ENCODE measurements around the gene FAM107B. TPM values are rescaled to one million over a fixed set of nuclear protein-coding genes. Genes with fewer than 3 reads are reported as not detected.
A peak's percentile ranks its signal among the peaks of the same experiment; 100 is the strongest.

FAM107B gene
- total and polyA plus RNA-seq, 4 donors, result 24.9 to 58.1 (median 30.9) TPM

- TF ChIP-seq RXRA (IDR thresholded peaks at IDR 0.05), result peak; percentile 74 to 76
- peak; percentile 42 for TF ChIP-seq TAF1 (conservative IDR thresholded peaks at IDR 0.05)
- TF ChIP-seq ATF3 (IDR thresholded peaks at IDR 0.05), result no peak
- no peak for TF ChIP-seq HNF4G (IDR thresholded peaks at IDR 0.05)
- peak; percentile 74 for TF ChIP-seq SP1 (IDR thresholded peaks at IDR 0.05)
- TF ChIP-seq YY1 (IDR thresholded peaks at IDR 0.05), result peak; percentile 23
- peak; percentile 46 for TF ChIP-seq REST (IDR thresholded peaks at IDR 0.05)
- TF ChIP-seq FOXA1 (IDR thresholded peaks at IDR 0.05), result no peak
- peak; percentile 56 to 57 for TF ChIP-seq HNF4A (conservative IDR thresholded peaks at IDR 0.05)
- no peak for TF ChIP-seq EGR1 (IDR thresholded peaks at IDR 0.05; ENCODE audit: low read depth in 2 of 2)
- no peak for TF ChIP-seq MAX (IDR thresholded peaks at IDR 0.05)
- no peak for TF ChIP-seq ZBTB33 (IDR thresholded peaks at IDR 0.05)
- Histone ChIP-seq H3K9ac (ENCODE audit: low read depth in 1 of 2, low read length in 2 of 2) (peak overlapping the region in 1 of 2 donors; percentile 64), H3K4me3 (ENCODE audit: low read depth in 1 of 3, low read length in 3 of 3) (no peak overlapping the region), H3K4me1 (ENCODE audit: control insufficient read depth in 4 of 4, insufficient read depth in 4 of 4, low read length in 3 of 4) (peaks cover 0 to 44% (median 36%) of the 10 kb centered on the region in 4 donors), H3K27me3 (ENCODE audit: control insufficient read depth in 4 of 4, insufficient read depth in 4 of 4, low read length in 3 of 4) (no peaks in the 10 kb centered on the region), H3K9me3 (ENCODE audit: control insufficient read depth in 4 of 4, low read length in 3 of 4) (no peaks in the 10 kb centered on the region), H3K27ac (ENCODE audit: low read depth in 1 of 2, low read length in 2 of 2) (peak overlapping the region; percentile 69 to 75), H3K36me3 (ENCODE audit: control insufficient read depth in 4 of 4, insufficient read depth in 3 of 4, low read depth in 1 of 4, low read length in 3 of 4) (peaks cover 0 to 20% (median 18%) of the 10 kb centered on the region in 4 donors)
- DNase-seq (ENCODE audit: low spot score), result no peak
- WGBS, result 45% methylated on average over 17 of the region's 17 CpGs
Observed at GRCh38 chr10:14532473-14533251, 242.0 kb downstream of the FAM107B start.

- no peak for DNase-seq (ENCODE audit: low spot score)
- Histone ChIP-seq H3K4me1 (ENCODE audit: control insufficient read depth in 4 of 4, insufficient read depth in 4 of 4, low read length in 3 of 4) (peaks cover 0 to 39% (median 33%) of the 10 kb centered on the region in 4 donors), H3K27me3 (ENCODE audit: control insufficient read depth in 4 of 4, insufficient read depth in 4 of 4, low read length in 3 of 4) (no peaks in the 10 kb centered on the region), H3K27ac (ENCODE audit: low read depth in 1 of 2, low read length in 2 of 2) (peak overlapping the region in 1 of 2 donors; percentile 51), H3K36me3 (ENCODE audit: control insufficient read depth in 4 of 4, insufficient read depth in 3 of 4, low read depth in 1 of 4, low read length in 3 of 4) (peaks cover 0 to 24% (median 23%) of the 10 kb centered on the region in 4 donors), H3K9me3 (ENCODE audit: control insufficient read depth in 4 of 4, low read length in 3 of 4) (no peaks in the 10 kb centered on the region), H3K9ac (ENCODE audit: low read depth in 1 of 2, low read length in 2 of 2) (peak overlapping the region in 1 of 2 donors; percentile 64), H3K4me3 (ENCODE audit: low read depth in 1 of 3, low read length in 3 of 3) (no peak overlapping the region)
- 33% methylated on average over 5 of the region's 5 CpGs for WGBS
- TF ChIP-seq TAF1 (conservative IDR thresholded peaks at IDR 0.05), result no peak
- TF ChIP-seq GABPA (IDR thresholded peaks at IDR 0.05 in 1 of 2, conservative IDR thresholded peaks at IDR 0.05 in 1 of 2), result no peak
- TF ChIP-seq RXRA (IDR thresholded peaks at IDR 0.05), result no peak
- TF ChIP-seq SP1 (IDR thresholded peaks at IDR 0.05), result no peak
- no peak for TF ChIP-seq REST (IDR thresholded peaks at IDR 0.05)
Observed at GRCh38 chr10:14531974-14532373, 242.7 kb downstream of the FAM107B start.
